Measurements from ENCODE around the gene SERPINB4. TPM values are rescaled to one million over a fixed set of nuclear protein-coding genes. Genes with fewer than 3 reads are reported as not detected.
"Not testable (repeated sequence)": the region's sequence is repeated elsewhere in the genome, so short reads cannot be mapped to it uniquely, and the experiment has no call there.

The SERPINB4 gene
- total RNA-seq: not detected

DNA sequence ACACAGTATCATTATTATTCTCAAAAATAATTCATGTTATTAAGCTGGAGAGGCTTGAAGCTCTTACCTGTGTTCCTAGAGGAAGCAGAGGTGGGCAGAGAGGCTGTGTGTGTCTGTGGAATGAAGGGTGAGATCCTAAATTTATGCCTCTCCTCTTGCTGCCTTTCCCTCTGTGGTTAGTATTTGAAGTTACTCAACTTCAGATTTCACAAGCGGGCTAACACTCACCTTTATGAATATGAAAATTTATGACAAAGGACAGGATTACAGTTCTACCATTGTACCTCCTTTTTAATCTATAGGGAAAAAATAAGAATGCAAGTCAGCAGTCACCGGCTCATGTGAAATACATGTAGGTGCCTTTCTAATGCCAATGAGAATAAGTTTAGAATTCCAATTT, at the start of gene SERPINB4:
Gene SERPINB4, minus strand, starts transcription at position 115 of the 400 bp plus-strand sequence. CDS start 679 bp downstream, outside the sequence.
- POLR2A ChIA-PET; H3K36me3 Mint-ChIP-seq (ENCODE audit: low read depth); H3K4me1 Mint-ChIP-seq; H3K27ac Mint-ChIP-seq; H3K27me3 Mint-ChIP-seq; H3K4me3 Mint-ChIP-seq; CTCF ChIA-PET; DNase-seq; H3K9me3 Mint-ChIP-seq: not testable (repeated sequence)

DNA sequence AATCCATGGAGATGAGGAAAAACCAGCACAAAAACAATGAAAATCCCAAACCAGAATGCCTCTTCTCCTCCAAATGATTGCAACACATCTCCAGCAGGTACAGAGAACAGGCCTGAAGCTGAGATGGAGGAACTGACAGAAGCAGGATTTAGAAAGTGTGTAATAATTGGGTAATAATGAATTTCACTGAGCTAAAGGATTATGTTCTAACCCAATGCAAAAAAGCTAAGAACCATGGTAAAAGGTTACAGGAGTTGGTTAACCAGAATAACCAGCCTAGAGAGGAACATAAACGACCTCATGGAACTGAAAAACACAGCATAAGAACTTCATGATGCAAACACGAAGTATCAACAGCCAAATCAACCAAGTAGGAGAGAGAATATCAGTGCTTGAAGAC, 45.0 kb upstream of the SERPINB4 start:
- no peak for DNase-seq
- H3K4me1 Mint-ChIP-seq: no peaks in the 10 kb centered on the region
- H3K27me3 Mint-ChIP-seq: no peaks in the 10 kb centered on the region
- H3K4me3 Mint-ChIP-seq: no peak overlapping the region
- no peaks in the 10 kb centered on the region for H3K9me3 Mint-ChIP-seq
- POLR2A ChIA-PET: no interaction called here
- CTCF ChIA-PET: no interaction called here
- H3K27ac Mint-ChIP-seq: no peak overlapping the region
- H3K36me3 Mint-ChIP-seq (ENCODE audit: low read depth): no peaks in the 10 kb centered on the region

DNA sequence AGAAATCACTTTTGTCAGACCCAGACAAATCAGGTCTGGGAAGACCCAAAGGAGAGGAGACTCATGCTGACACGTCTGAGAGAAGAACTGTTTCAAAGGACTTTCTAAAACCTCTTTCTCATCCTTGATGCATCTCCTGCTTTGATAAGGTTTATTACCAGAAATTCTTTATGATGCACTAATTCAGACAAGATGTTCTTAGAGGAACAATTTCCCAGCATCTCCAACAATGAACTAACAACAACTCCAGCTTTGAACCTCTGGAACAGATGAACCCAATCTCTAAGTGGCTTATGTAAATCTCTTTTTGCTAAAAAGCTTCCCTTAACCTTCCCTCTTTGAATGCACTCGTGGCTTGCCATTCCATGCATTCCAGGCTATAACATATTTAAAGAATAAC, 42.8 kb upstream of the SERPINB4 start:
- DNase-seq: no peak
- Mint-ChIP-seq H3K9me3 (no peaks in the 10 kb centered on the region), H3K4me3 (no peak overlapping the region), H3K27me3 (no peaks in the 10 kb centered on the region), H3K27ac (no peak overlapping the region), H3K4me1 (no peaks in the 10 kb centered on the region), H3K36me3 (ENCODE audit: low read depth) (no peaks in the 10 kb centered on the region)
- ChIA-PET POLR2A (no interaction called here), CTCF (no interaction called here)

DNA sequence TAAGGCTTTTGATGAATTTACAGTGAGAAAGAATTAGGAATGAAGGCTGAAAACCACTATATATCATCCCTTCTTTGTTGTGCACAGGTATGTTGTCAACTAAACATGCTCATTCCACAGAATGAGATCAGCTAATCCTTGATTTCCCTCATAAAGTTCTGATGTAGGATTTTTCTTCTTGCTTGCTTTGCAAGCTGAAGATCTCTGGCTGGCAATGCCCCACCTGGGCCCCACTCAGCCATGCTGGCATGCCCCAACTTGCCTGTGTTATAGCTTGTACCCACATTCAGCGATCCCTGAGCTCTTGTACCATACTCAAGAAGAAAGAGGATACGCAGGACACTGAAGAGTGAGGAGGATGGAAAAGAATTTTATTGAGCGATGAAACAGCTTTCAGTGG, 40.7 kb upstream of the SERPINB4 start:
- H3K4me1 Mint-ChIP-seq: no peaks in the 10 kb centered on the region
- CTCF ChIA-PET: no interaction called here
- no peak for DNase-seq
- no peaks in the 10 kb centered on the region for H3K36me3 Mint-ChIP-seq (ENCODE audit: low read depth)
- no peak overlapping the region for H3K27ac Mint-ChIP-seq
- H3K4me3 Mint-ChIP-seq: no peak overlapping the region
- POLR2A ChIA-PET: no interaction called here
- H3K9me3 Mint-ChIP-seq: no peaks in the 10 kb centered on the region
- H3K27me3 Mint-ChIP-seq: no peaks in the 10 kb centered on the region

DNA sequence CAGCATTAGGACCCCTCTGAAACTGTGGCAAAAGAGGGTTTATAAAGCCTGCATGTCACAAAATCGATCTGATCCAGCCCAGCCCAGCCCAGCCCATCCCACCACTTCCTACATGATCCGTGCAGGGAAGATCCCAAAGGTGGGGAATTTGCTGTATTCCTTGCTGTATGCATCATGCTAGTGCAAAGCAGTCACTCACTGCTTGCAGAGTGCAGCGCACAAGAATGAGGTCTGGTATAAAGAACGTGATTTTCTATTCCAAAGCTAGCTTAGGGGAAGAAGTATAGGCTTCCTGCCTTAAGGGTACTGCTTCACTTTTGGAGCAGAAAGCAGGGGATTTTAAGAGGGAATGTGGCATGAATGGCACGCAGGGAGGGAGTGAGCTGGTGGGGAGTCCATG, 39.8 kb upstream of the SERPINB4 start:
- Mint-ChIP-seq H3K27ac (no peak overlapping the region), H3K36me3 (ENCODE audit: low read depth) (no peaks in the 10 kb centered on the region), H3K27me3 (no peaks in the 10 kb centered on the region), H3K4me3 (no peak overlapping the region), H3K4me1 (no peaks in the 10 kb centered on the region), H3K9me3 (no peaks in the 10 kb centered on the region)
- ChIA-PET CTCF (no interaction called here), POLR2A (no interaction called here)
- DNase-seq: no peak

DNA sequence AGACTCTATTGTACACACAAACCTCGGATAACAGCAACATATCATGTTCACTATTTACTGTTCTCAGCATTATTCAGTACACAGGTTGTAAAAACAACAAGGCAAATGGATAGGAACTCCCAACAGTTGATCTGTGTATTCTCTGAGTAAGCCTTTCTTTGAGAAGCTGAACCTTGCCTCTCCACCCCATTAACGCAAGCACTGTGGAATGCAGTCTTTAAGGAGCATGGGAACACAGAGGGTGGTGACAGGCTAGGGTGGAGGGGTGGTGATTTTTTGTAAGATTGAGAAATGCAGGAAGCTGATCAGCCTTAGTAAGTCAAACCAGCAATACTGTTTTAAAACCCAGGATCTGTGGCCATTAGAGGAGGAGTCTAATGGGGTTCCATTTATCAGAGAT, 39.1 kb upstream of the SERPINB4 start:
- Mint-ChIP-seq H3K9me3 (no peaks in the 10 kb centered on the region), H3K27me3 (no peaks in the 10 kb centered on the region), H3K27ac (no peak overlapping the region), H3K4me3 (no peak overlapping the region), H3K36me3 (ENCODE audit: low read depth) (no peaks in the 10 kb centered on the region), H3K4me1 (no peaks in the 10 kb centered on the region)
- CTCF ChIA-PET: no interaction called here
- no peak for DNase-seq
- POLR2A ChIA-PET: no interaction called here

GRCh38 chr18:63681449-63682340, 37.6 kb upstream of the SERPINB4 start:
- no peak for DNase-seq
- ChIA-PET CTCF (no interaction called here), POLR2A (no interaction called here)
- H3K4me3 Mint-ChIP-seq: no peak overlapping the region
- H3K27me3 Mint-ChIP-seq: no peaks in the 10 kb centered on the region
- H3K27ac Mint-ChIP-seq: no peak overlapping the region
- H3K4me1 Mint-ChIP-seq: no peaks in the 10 kb centered on the region
- H3K36me3 Mint-ChIP-seq (ENCODE audit: low read depth): no peaks in the 10 kb centered on the region
- H3K9me3 Mint-ChIP-seq: no peaks in the 10 kb centered on the region

DNA sequence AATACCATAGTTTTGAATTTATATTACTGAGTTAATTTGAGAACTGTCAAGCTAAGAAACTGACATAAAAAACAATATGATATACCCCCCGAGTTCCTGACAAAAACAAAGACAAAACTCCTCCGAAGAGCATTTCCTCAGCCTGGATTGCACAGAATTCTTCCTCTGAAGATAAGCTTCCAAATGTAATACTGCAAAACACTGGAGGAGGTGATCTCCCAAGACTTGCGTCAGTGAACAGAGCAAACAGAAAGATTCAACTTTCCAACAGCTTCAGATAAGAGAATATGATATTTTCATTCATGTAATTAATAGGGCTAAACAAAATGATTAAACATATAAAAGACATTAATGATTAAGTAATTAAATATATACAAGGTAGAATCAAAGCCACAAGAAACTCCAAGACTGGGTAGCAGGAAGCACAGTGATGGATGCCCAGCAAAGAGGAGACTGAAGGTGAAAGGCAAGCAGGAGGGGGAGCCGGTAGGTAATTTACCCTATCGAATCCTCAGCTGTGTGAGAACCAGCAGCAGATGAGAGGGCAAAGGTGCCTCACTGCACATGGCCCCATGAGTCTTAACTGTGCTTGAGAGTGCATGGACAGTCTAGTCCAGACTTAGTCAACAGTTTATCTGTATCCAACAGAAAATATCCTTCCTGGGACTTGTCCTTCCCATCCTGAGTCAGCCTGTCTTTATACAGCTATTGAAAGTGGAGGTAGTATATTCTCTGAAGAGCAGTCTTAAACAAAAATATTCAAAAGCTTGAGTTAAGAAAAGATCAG, 36.0 kb upstream of the SERPINB4 start:
- no peaks in the 10 kb centered on the region for H3K4me1 Mint-ChIP-seq
- CTCF ChIA-PET: no interaction called here
- DNase-seq: no peak
- no peaks in the 10 kb centered on the region for H3K9me3 Mint-ChIP-seq
- H3K27me3 Mint-ChIP-seq: peaks cover 2% of the 10 kb centered on the region
- H3K27ac Mint-ChIP-seq: no peak overlapping the region
- no peaks in the 10 kb centered on the region for H3K36me3 Mint-ChIP-seq (ENCODE audit: low read depth)
- H3K4me3 Mint-ChIP-seq: no peak overlapping the region
- POLR2A ChIA-PET: no interaction called here

DNA sequence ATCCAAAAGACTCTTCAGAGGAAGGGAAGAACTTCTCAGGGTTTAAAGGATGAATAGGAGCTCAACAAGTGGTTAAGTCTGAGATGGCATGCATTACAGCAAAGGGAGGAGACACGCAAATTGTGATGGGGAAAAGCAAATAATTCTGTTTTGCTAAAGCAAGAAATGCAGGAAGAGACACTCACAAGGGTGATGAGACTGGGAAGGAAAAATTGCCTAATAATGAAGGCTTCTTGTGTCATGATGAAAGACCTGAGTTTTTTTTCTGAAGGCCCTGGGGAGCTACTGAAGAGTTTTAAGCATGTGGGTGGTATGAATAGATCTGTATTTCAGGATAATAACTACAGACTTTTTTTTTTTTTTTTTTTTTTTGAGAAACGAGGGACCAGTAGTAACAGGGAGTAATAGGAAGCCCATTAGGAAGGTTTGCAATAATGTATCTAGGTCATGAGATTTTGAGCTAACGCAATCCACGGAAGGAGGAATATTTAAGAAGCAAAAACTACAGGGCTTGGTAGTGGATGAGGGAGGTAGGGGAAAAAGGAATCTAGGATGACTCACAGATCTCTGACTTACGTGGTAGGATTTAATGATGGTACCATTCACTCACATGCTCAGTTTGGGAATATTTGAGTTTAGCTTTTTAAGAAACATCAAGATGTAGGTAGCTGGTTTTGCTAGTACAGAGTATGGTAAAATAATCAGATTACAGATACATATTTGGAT, 33.6 kb upstream of the SERPINB4 start:
- peaks cover 5% of the 10 kb centered on the region for H3K27me3 Mint-ChIP-seq
- H3K4me3 Mint-ChIP-seq: no peak overlapping the region
- no peak for DNase-seq
- ChIA-PET CTCF (no interaction called here), POLR2A (no interaction called here)
- H3K36me3 Mint-ChIP-seq (ENCODE audit: low read depth): no peaks in the 10 kb centered on the region
- H3K4me1 Mint-ChIP-seq: no peaks in the 10 kb centered on the region
- H3K9me3 Mint-ChIP-seq: no peaks in the 10 kb centered on the region
- H3K27ac Mint-ChIP-seq: no peak overlapping the region

GRCh38 chr18:63676526-63677323, 32.7 kb upstream of the SERPINB4 start:
- POLR2A ChIA-PET: no interaction called here

GRCh38 chr18:63664571-63664970, 20.5 kb upstream of the SERPINB4 start:
- Mint-ChIP-seq H3K4me1 (no peaks in the 10 kb centered on the region), H3K36me3 (ENCODE audit: low read depth) (no peaks in the 10 kb centered on the region), H3K27me3 (no peaks in the 10 kb centered on the region), H3K9me3 (peaks cover 7% of the 10 kb centered on the region), H3K4me3 (no peak overlapping the region), H3K27ac (no peak overlapping the region)
- CTCF ChIA-PET: no interaction called here
- POLR2A ChIA-PET: no interaction called here
- DNase-seq: no peak

More at GRCh38 chr18:63676526-63677323, 32.7 kb upstream of the SERPINB4 start:
- DNase-seq: no peak
- H3K27ac Mint-ChIP-seq: no peak overlapping the region
- H3K36me3 Mint-ChIP-seq (ENCODE audit: low read depth): no peaks in the 10 kb centered on the region
- H3K4me1 Mint-ChIP-seq: no peaks in the 10 kb centered on the region
- no peaks in the 10 kb centered on the region for H3K9me3 Mint-ChIP-seq
- H3K4me3 Mint-ChIP-seq: no peak overlapping the region
- CTCF ChIA-PET: no interaction called here
- H3K27me3 Mint-ChIP-seq: peaks cover 5% of the 10 kb centered on the region

DNA sequence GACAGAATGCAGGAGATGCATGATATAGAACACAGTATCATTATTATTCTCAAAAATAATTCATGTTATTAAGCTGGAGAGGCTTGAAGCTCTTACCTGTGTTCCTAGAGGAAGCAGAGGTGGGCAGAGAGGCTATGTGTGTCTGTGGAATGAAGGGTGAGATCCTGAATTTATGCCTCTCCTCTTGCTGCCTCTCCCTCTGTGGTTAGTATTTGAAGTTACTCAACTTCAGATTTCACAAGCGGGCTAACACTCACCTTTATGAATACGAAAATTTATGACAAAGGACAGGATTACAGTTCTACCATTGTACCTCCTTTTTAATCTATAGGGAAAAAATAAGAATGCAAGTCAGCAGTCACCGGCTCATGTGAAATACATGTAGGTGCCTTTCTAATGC, 17.7 kb upstream of the SERPINB4 start, which contains the start of gene SERPINB3:
Gene SERPINB3, minus strand, starts transcription at position 144 of the 400 bp plus-strand sequence. CDS start 677 bp downstream, outside the sequence.
- not testable (repeated sequence) for H3K27ac Mint-ChIP-seq, H3K9me3 Mint-ChIP-seq

More for the DNA sequence above, 17.7 kb upstream of the SERPINB4 start, which contains the start of gene SERPINB3:
- H3K4me3 Mint-ChIP-seq; H3K36me3 Mint-ChIP-seq (ENCODE audit: low read depth); CTCF ChIA-PET; H3K27me3 Mint-ChIP-seq; H3K4me1 Mint-ChIP-seq; POLR2A ChIA-PET; DNase-seq: not testable (repeated sequence)
